Large intestine (tissue), 3 donors: ENCODE data around the gene FIS1. TPM values are rescaled to one million over a fixed set of nuclear protein-coding genes. Genes with fewer than 3 reads are reported as not detected.
A peak's percentile ranks its signal among the peaks of the same experiment; 100 is the strongest.
"Not testable (repeated sequence)": the region's sequence is repeated elsewhere in the genome, so short reads cannot be mapped to it uniquely, and the experiment has no call there.

Source experiments
- DNase-seq, 2 donors: peaks; one replicate each; pipeline versions ENCODE4 v3.0.0 to v3.0.0-alpha.2; 2013
- H3K27ac ChIP-seq: one replicate; pipeline ENCODE4 v1.5.1; 2013; ENCODE audit warnings: low read length
- H3K27me3 ChIP-seq: 2 replicates; pipeline ENCODE4 v1.6.1; 2013; ENCODE audit warnings: low read length; ENCODE audit not compliant: control insufficient read depth, insufficient read depth
- H3K36me3 ChIP-seq: 2 replicates; pipeline ENCODE4 v1.6.1; 2013; ENCODE audit warnings: low read length; ENCODE audit not compliant: control insufficient read depth, insufficient read depth
- H3K4me1 ChIP-seq: one replicate; pipeline ENCODE4 v1.6.1; 2013; ENCODE audit warnings: low read length; ENCODE audit not compliant: control insufficient read depth, insufficient read depth
- H3K4me3 ChIP-seq: one replicate; pipeline ENCODE4 v1.5.1; 2013; ENCODE audit warnings: low read length
- H3K9me3 ChIP-seq: one replicate; pipeline ENCODE4 v1.6.1; 2013; ENCODE audit warnings: mild to moderate bottlenecking, low read depth, low read length, moderate library complexity; ENCODE audit not compliant: control insufficient read depth
- WGBS: methylation state at CpG from one replicate; pipeline ENCODE4 v1.1.5; 2013; ENCODE audit warnings: low lambda C conversion rate; ENCODE audit not compliant: insufficient coverage; 5-methylcytosine and 5-hydroxymethylcytosine counted together
- polyA plus RNA-seq: library from polyadenylated mRNA; unstranded; fragments of 120-200 nt; gene quantifications from one replicate; pipeline ENCODE4 v1.2.1, GENCODE V29; 2013

Gene FIS1
- polyA plus RNA-seq, 1 donor = 142 TPM

GRCh38 chr7:101205901-101206664 is 38.8 kb downstream of the FIS1 start:
- DNase-seq = no peak
- WGBS = no CpG with 5 or more reads among the region's 32 CpGs
- no peak overlapping the region for H3K27ac ChIP-seq
- peaks cover 6% of the 10 kb centered on the region for H3K4me1 ChIP-seq
- no peaks in the 10 kb centered on the region for H3K9me3 ChIP-seq
- peaks cover 39% of the 10 kb centered on the region for H3K36me3 ChIP-seq
- H3K4me3 ChIP-seq = no peak overlapping the region
- H3K27me3 ChIP-seq = peaks cover 16% of the 10 kb centered on the region

- H3K27me3 ChIP-seq = peaks cover 23% of the 10 kb centered on the region
- H3K4me3 ChIP-seq, H3K9me3 ChIP-seq, H3K4me1 ChIP-seq, DNase-seq, H3K27ac ChIP-seq: not testable (repeated sequence)
- WGBS = no CpG with 5 or more reads among the region's 22 CpGs
- H3K36me3 ChIP-seq = peaks cover 25% of the 10 kb centered on the region
Measured at GRCh38 chr7:101203740-101204738, 40.8 kb downstream of the FIS1 start.

- peaks cover 12% of the 10 kb centered on the region for H3K4me1 ChIP-seq
- H3K9me3 ChIP-seq = peaks cover 3% of the 10 kb centered on the region
- WGBS = no CpG with 5 or more reads among the region's 5 CpGs
- peaks cover 14% of the 10 kb centered on the region for H3K36me3 ChIP-seq
- DNase-seq = no peak
- peaks cover 23% of the 10 kb centered on the region for H3K27me3 ChIP-seq
- H3K4me3 ChIP-seq = no peak overlapping the region
- no peak overlapping the region for H3K27ac ChIP-seq
Measured at GRCh38 chr7:101202603-101202918, 42.3 kb downstream of the FIS1 start.

- H3K27me3 ChIP-seq = peaks cover 23% of the 10 kb centered on the region
- H3K36me3 ChIP-seq = peaks cover 9% of the 10 kb centered on the region
- H3K4me1 ChIP-seq = peaks cover 12% of the 10 kb centered on the region
- DNase-seq = peak; percentile 65 to 90
- H3K9me3 ChIP-seq = peaks cover 3% of the 10 kb centered on the region
- peak overlapping the region; percentile 98 for H3K27ac ChIP-seq
- peak overlapping the region; percentile 59 for H3K4me3 ChIP-seq
- WGBS = no CpG with 5 or more reads among the region's 75 CpGs
Measured at GRCh38 chr7:101201695-101202602, 42.9 kb downstream of the FIS1 start.

- peak; percentile 95 to 98 for DNase-seq
- peaks cover 12% of the 10 kb centered on the region for H3K4me1 ChIP-seq
- peaks cover 2% of the 10 kb centered on the region for H3K36me3 ChIP-seq
- peak within 1 kb of the TSS; percentile 98 for H3K27ac ChIP-seq
- H3K4me3 ChIP-seq = peak within 1 kb of the TSS; percentile 59
- peaks cover 3% of the 10 kb centered on the region for H3K9me3 ChIP-seq
- peaks cover 23% of the 10 kb centered on the region for H3K27me3 ChIP-seq
- 7% methylated on average over 5 of the region's 21 CpGs for WGBS
Measured at GRCh38 chr7:101200862-101201599, 43.9 kb downstream of the FIS1 start, which contains the start of gene MOGAT3. TSS of gene MOGAT3 (minus strand) at chr7:101201036. CDS start at chr7:101200854, 182 bp downstream.

- no CpG with 5 or more reads among the region's 2 CpGs for WGBS
- DNase-seq = no peak
- Histone ChIP-seq H3K27ac (peak overlapping the region; percentile 98), H3K4me3 (peak overlapping the region; percentile 59), H3K27me3 (peaks cover 23% of the 10 kb centered on the region), H3K9me3 (peaks cover 3% of the 10 kb centered on the region), H3K36me3 (no peaks in the 10 kb centered on the region), H3K4me1 (peaks cover 12% of the 10 kb centered on the region)
Measured at GRCh38 chr7:101200504-101200861, 44.4 kb downstream of the FIS1 start.

- peaks cover 23% of the 10 kb centered on the region for H3K27me3 ChIP-seq
- peaks cover 12% of the 10 kb centered on the region for H3K4me1 ChIP-seq
- no CpG with 5 or more reads among the region's 10 CpGs for WGBS
- H3K9me3 ChIP-seq, H3K36me3 ChIP-seq, H3K27ac ChIP-seq, DNase-seq: not testable (repeated sequence)
- peak overlapping the region; percentile 59 for H3K4me3 ChIP-seq
Measured at GRCh38 chr7:101199522-101199921, 45.4 kb downstream of the FIS1 start.

- no CpG with 5 or more reads among the region's 14 CpGs for WGBS
- Histone ChIP-seq H3K27ac (no peak overlapping the region), H3K4me1 (peaks cover 12% of the 10 kb centered on the region), H3K36me3 (no peaks in the 10 kb centered on the region), H3K9me3 (peaks cover 3% of the 10 kb centered on the region), H3K4me3 (no peak overlapping the region), H3K27me3 (peaks cover 23% of the 10 kb centered on the region)
- DNase-seq = no peak
Measured at GRCh38 chr7:101198476-101198875, 46.4 kb downstream of the FIS1 start.

GRCh38 chr7:101197991-101198390 is 46.9 kb downstream of the FIS1 start:
- H3K27me3 ChIP-seq = peaks cover 23% of the 10 kb centered on the region
- peaks cover 3% of the 10 kb centered on the region for H3K9me3 ChIP-seq
- no CpG with 5 or more reads among the region's 21 CpGs for WGBS
- DNase-seq = no peak
- H3K4me1 ChIP-seq = peaks cover 12% of the 10 kb centered on the region
- no peak overlapping the region for H3K4me3 ChIP-seq
- H3K27ac ChIP-seq = no peak overlapping the region
- H3K36me3 ChIP-seq = no peaks in the 10 kb centered on the region
